ENCODE results near the gene OR2B2. TPM values are rescaled to one million over a fixed set of nuclear protein-coding genes. Genes with fewer than 3 reads are reported as not detected.

Gene OR2B2
- total RNA-seq, 2 donors from 2014 or later: not detected

- ATAC-seq (no peak), DNase-seq (no peak)
- intact Hi-C loops (cut with DNase I): no loop called here
Measured at GRCh38 chr6:27872642-27873020, 39.6 kb downstream of the OR2B2 start.

- intact Hi-C loops (cut with DNase I): no loop called here
- peak; percentile 84 to 94 for ATAC-seq
- peak; percentile 71 for DNase-seq
Measured at GRCh38 chr6:27871924-27872638, 40.1 kb downstream of the OR2B2 start.

GRCh38 chr6:27870291-27870870 is 41.8 kb downstream of the OR2B2 start:
- ATAC-seq: no peak
- DNase-seq: no peak
- intact Hi-C loops (cut with DNase I): no loop called here

- ATAC-seq: no peak
- DNase-seq: no peak
- intact Hi-C loops (cut with DNase I): no loop called here
Measured at GRCh38 chr6:27868311-27868710, 43.9 kb downstream of the OR2B2 start.

- intact Hi-C loops (cut with DNase I): no loop called here
- no peak for ATAC-seq
- no peak for DNase-seq
Measured at GRCh38 chr6:27867945-27868300, 44.3 kb downstream of the OR2B2 start.

- ATAC-seq (peak; percentile 38 to 41), DNase-seq (peak; percentile 76)
- intact Hi-C loops (cut with DNase I): no loop called here
Measured at GRCh38 chr6:27867051-27867944, 44.9 kb downstream of the OR2B2 start.

- DNase-seq (no peak), ATAC-seq (peak; percentile 14 to 32)
- intact Hi-C loops (cut with DNase I): no loop called here
Measured at GRCh38 chr6:27866357-27867050, 45.7 kb downstream of the OR2B2 start.

GRCh38 chr6:27865850-27866356 is 46.3 kb downstream of the OR2B2 start:
- DNase-seq: no peak
- intact Hi-C loops (cut with DNase I): no loop called here
- ATAC-seq: peak; percentile 5 to 13

- ATAC-seq (peak; percentile 91 to 94), DNase-seq (peak; percentile 51)
- intact Hi-C loops (cut with DNase I): no loop called here
Measured at GRCh38 chr6:27864906-27865849, 47.0 kb downstream of the OR2B2 start.

GRCh38 chr6:27863962-27864905 is 48.0 kb downstream of the OR2B2 start:
- intact Hi-C loops (cut with DNase I): no loop called here
- DNase-seq: no peak
- ATAC-seq: peak in 1 of 2 donors; percentile 6

GRCh38 chr6:27862396-27863066 is 49.7 kb downstream of the OR2B2 start:
- intact Hi-C loops (cut with DNase I): no loop called here
- DNase-seq (no peak), ATAC-seq (no peak)

- ATAC-seq (no peak), DNase-seq (no peak)
Measured at GRCh38 chr6:27861861-27862260, 50.3 kb downstream of the OR2B2 start.

GRCh38 chr6:27861276-27861840 is 50.8 kb downstream of the OR2B2 start:
- intact Hi-C loops (cut with DNase I): no loop called here
- DNase-seq: no peak
- ATAC-seq: no peak

More at GRCh38 chr6:27861861-27862260, 50.3 kb downstream of the OR2B2 start:
- intact Hi-C loops (cut with DNase I): no loop called here
